Measurements from ENCODE around the gene KIF21B.
A peak's percentile ranks its signal among the peaks of the same experiment; 100 is the strongest.

The KIF21B gene

GRCh38 chr1:201044119-201044518, 20.6 kb upstream of the KIF21B start:
- DNase-seq: no peak

GRCh38 chr1:201042779-201043461, 19.4 kb upstream of the KIF21B start:
- DNase-seq: peak; percentile 64

DNA sequence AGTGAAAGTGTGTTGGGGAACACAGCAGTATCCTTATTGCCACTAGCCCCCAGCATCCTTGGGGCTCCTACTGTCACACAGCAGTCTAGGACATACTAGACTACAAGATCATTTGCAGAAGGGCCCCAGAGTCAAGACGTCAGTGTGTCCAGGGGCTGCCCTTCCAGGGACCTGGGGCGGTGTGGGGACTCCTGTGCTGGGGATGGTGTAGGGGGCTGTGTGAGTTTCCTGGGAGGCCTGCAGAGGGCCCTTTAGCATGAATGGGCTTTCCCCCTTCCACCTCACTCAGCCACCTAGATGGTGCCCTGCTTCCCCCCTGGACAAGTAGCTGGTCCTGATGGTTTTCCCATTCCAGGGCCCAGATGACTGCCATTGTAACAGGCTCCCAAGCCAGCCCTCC, 17.5 kb upstream of the KIF21B start:
- no peak for DNase-seq

- no peak for DNase-seq
These were observed 16.4 kb upstream of the KIF21B start for GRCh38 chr1:201039876-201040275.

- no peak for DNase-seq
These were observed 15.9 kb upstream of the KIF21B start for GRCh38 chr1:201039418-201039817.

DNA sequence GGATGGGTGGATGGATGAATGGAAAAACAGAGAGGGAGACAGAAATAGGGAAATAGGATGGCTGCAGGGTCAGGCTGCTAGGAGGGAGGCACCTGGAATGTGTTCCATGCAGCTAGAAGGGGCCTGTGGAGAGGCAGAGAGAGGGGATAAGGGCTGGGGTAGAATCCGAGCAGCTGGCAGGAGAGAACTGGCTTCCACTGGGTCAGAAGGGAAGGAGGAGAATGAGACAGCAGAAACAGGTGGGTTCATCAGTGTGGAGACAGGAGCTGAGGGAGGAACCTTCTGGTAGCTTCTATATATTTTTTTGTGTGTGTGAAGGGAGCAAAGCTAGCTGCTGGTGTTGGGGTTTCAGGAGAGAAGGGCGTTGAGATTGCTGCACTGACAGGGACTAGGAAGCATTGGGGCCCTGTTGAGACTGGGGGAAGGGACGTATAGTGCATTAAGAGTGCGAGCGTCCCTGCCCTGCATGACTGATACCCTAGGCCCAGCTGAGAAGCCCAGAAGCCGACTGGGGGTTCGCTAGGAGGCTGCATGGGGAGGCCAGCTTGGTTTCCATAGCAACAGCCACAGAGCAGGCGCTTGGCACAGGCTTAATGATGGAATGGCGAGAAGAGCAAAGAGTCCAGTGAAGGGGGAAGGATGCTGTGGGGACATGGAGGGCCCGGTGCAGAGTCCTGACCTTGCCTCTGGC, 14.8 kb upstream of the KIF21B start:
- no peak for DNase-seq

- no peak for DNase-seq
These were observed 12.8 kb upstream of the KIF21B start for GRCh38 chr1:201036188-201036842.

DNA sequence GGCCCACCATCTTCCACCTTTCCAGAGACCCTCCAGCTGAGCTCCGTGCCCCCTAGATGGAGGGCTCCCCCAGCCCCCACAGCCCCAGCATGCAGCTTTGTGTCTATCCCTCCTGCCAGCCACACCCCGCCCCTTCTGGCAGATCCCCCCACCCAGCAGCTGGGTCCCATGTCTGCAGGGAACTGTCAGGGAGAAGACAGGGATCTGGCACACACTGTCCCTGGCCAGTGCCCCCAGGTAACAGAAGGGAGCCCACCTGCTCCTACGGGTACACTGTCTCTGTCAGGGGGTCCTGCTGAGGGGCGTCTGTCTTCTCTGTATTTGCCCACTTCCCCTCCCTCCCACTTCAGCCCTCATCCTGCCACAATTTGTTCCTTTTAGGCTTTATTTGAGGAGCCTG, 11.2 kb upstream of the KIF21B start:
- no peak for DNase-seq

DNA sequence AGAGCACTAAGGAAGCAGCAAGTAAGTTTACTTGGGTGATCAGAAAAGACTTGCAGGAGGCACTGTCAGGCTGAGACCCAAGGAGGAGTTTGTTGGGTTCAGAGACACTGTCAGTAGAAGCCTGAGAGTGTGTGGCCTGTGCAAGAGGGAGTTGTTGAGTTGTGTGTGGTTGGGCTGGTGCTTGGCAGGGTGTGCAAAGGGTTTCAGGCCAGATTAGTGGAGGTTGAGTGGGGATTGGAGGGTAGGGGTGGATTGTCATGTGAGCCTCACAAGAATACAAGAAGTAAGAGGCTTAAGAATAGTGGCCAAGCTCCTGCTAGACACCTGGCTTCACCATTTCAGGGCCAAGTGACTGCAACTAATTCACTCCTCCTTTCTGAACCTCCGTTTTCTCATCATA, 8.9 kb upstream of the KIF21B start:
- no peak for DNase-seq

GRCh38 chr1:201028461-201028889, 5.0 kb upstream of the KIF21B start:
- no peak for DNase-seq

DNA sequence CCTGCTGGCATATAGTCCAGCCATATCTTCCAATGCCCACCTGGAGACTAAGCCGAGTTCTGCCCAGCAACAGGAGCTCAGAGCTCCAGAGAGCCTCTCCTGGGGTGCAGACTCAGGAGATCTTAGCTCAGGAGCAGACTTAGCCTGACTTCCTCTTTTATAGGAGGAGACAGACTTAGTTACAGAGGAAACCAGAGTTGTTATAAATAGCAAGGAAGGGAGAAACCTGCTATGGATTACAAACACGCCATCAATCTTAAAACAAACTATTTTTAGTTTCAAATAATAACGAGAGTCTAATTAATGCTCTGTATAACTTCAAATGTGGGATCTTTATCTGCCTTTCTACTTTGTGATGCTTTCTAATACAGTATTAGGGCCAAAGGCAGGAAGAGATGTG, 3.3 kb upstream of the KIF21B start:
- no peak for DNase-seq

- no peak for DNase-seq
These were observed 2.7 kb upstream of the KIF21B start for GRCh38 chr1:201026234-201026633.

GRCh38 chr1:201025571-201026002, 2.1 kb upstream of the KIF21B start:
- DNase-seq: no peak

- DNase-seq: no peak
These were observed 1.1 kb upstream of the KIF21B start for GRCh38 chr1:201024625-201024998.

- DNase-seq: no peak
These were observed 558 bp upstream of the KIF21B start for GRCh38 chr1:201023920-201024624.

DNA sequence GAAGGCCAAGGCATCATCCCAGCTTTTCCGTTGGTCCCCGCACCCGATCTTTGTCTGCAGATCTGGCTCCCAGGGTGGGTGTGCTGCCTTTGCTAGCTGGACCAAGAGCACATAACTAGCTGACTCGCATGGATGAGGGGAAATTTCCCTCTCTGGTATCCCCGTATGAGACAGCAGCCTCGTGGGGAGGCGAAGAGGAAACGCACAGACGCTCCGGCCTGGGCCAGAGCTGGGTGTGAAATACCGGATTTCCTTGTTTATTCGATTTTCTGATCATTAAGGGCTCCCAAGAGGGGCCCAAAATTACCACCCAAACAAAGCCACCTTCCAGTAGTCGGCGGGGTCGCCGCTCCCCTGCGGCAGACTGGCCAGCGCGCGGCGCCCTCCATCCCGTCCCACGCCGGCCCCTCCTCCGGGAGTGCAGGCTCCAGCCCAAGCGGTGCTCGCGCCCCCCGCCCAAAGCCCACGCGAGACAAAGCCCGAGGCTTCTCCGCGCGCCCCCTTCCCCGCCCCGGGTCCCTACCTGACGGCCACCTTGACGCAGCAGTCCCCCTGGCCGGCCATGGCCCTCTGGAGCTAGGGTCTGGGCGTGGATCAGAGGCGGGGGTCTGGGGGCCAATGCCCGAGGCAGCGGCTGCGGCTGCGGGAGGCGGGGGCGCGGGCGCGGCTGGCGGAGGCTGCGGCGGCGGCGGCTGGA, 546 bp downstream of the KIF21B start:
- DNase-seq: no peak

GRCh38 chr1:201022493-201022819, 1.1 kb downstream of the KIF21B start:
- DNase-seq: no peak

GRCh38 chr1:201021630-201022492, 1.7 kb downstream of the KIF21B start:
- no peak for DNase-seq

DNA sequence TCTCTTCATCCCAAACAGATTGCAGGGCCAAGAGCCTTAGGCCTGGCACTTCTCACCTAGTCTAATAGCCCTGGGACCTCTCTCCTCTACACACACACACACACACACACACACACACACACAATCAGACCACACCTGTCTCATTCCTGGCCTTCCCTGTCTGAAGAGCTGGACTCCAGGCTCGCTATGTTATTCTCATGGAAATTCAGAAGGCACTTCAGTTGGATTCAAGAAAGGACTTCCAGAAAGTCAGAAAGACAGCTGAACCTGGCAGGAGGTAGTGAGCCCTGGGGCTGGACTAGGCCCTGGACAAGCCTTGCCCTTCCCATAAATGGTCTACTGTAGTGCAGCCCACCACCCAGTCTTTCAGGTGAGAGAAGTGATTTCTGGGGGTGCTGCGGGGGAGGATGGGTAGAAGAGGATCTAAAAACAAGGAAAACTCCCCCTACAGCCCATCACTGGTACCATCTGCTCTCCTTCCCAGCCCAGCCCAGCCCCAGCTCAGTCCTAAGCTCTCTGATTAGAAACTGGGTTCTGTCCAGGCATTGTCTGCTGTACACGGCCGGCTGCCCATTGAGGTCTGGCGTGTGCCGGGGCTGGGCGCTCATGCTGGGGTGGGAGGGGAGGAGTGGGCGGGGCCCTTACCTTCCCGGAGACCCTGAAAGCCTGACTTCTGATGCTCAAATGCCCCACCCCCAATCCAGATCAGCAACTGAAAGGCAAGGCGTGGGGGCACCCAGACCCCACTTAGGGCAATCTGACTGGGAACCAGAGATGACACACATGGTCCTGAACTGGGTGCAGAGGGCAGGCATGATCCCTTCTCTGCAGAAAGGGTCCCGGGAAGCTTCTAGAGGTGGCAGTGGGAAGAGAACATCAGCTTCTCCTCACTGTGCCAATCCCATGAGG, 2.5 kb downstream of the KIF21B start:
- no peak for DNase-seq

DNA sequence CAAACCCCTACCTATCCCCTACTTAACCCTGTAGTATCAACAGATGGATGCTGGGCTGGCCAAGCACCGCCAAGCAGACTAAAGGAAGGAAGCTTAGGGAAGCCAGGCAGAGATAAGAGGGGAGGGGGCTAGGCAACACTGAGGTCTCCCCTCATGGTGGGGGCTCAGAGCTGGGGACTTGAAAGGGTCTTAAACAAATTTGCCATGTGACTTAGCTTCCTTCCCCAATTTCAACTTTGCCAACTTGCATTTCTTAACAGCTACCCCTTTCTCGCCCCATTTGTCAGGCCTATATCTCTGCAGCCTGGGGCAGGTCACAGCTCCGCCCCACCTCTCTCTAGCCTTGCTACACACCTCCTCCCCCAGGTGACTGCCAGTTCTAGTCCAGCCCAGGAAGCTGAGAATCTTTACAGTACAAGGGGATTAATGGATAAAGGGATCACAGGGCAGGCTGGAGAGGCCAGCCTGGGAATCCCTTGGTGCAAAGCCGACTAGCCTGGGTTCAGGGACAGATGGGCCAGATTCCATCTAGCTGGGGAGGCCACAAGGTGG, 3.4 kb downstream of the KIF21B start:
- no peak for DNase-seq
